ENCODE results near the gene PHLPP1.

PHLPP1 gene

GRCh38 chr18:63016270-63016669 is 300.9 kb downstream of the PHLPP1 start:
- Histone ChIP-seq H3K27me3 (ENCODE audit: control insufficient read depth in 5 of 5, insufficient read depth in 4 of 5, low read length in 5 of 5) (peaks cover 0 to 3% (median 0%) of the 10 kb centered on the region in 5 donors), H3K36me3 (ENCODE audit: control insufficient read depth in 5 of 5, insufficient read depth in 5 of 5, low read length in 5 of 5) (no peaks in the 10 kb centered on the region), H3K9ac (ENCODE audit: low read length in 5 of 5) (no peak overlapping the region), H3K4me3 (ENCODE audit: low read depth in 1 of 5, low read length in 5 of 5) (no peak overlapping the region), H3K9me3 (ENCODE audit: control insufficient read depth in 5 of 5, low read length in 5 of 5) (peaks cover 0 to 8% (median 5%) of the 10 kb centered on the region in 5 donors), H3K27ac (ENCODE audit: low read depth, low read length) (no peak overlapping the region), H3K4me1 (ENCODE audit: control insufficient read depth in 5 of 5, insufficient read depth in 5 of 5, low read length in 5 of 5) (peaks cover 0 to 2% (median 0%) of the 10 kb centered on the region in 5 donors)

DNA sequence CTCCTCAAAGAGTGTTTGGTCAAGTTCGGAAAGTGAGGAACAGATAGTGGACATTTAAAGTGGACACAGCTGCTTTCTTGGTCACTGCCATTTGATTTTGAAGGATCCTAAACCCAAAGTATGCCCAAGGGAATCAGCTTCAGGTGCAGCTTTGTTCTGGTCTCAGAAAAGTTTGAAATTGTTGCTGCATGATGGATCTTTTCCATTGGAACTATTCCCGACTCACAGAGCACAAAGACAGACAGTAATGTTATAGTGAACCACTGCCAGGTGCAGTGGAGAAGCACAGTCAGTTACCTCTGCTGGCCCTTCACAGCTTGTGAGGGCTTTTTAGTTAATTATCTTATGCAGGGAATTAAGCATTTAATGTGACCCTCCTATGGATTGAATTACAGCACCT is 301.7 kb downstream of the PHLPP1 start:
- H3K9ac ChIP-seq (ENCODE audit: low read length in 5 of 5): no peak overlapping the region
- no peak overlapping the region for H3K4me3 ChIP-seq (ENCODE audit: low read depth in 1 of 5, low read length in 5 of 5)
- no peak overlapping the region for H3K27ac ChIP-seq (ENCODE audit: low read depth, low read length)
- H3K27me3 ChIP-seq (ENCODE audit: control insufficient read depth in 5 of 5, insufficient read depth in 4 of 5, low read length in 5 of 5): peaks cover 0 to 3% (median 0%) of the 10 kb centered on the region in 5 donors
- H3K9me3 ChIP-seq (ENCODE audit: control insufficient read depth in 5 of 5, low read length in 5 of 5): peaks cover 0 to 8% (median 5%) of the 10 kb centered on the region in 5 donors
- H3K4me1 ChIP-seq (ENCODE audit: control insufficient read depth in 5 of 5, insufficient read depth in 5 of 5, low read length in 5 of 5): peaks cover 0 to 2% (median 0%) of the 10 kb centered on the region in 5 donors
- no peaks in the 10 kb centered on the region for H3K36me3 ChIP-seq (ENCODE audit: control insufficient read depth in 5 of 5, insufficient read depth in 5 of 5, low read length in 5 of 5)

DNA sequence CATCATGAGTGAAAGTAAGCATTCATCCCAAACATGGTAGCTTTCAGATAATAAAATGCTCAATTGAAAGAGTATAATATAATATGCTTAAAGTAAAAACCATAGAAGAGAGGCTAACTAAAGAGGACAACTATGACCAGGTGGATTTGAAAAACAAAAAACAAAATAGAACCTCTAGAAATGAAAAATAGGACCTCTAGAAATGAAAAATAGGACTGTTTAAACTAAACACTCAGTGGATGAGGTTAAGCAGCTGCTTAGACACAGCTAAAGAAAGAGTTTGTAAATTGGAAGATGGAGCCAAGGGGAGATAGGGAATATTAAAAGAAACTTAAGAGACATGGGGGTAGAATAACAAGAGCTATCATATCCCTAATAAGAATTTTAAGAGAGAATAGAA is 302.6 kb downstream of the PHLPP1 start:
- no peak overlapping the region for H3K27ac ChIP-seq (ENCODE audit: low read depth, low read length)
- no peak overlapping the region for H3K9ac ChIP-seq (ENCODE audit: low read length in 5 of 5)
- H3K4me1 ChIP-seq (ENCODE audit: control insufficient read depth in 5 of 5, insufficient read depth in 5 of 5, low read length in 5 of 5): peaks cover 0 to 2% (median 0%) of the 10 kb centered on the region in 5 donors
- H3K4me3 ChIP-seq (ENCODE audit: low read depth in 1 of 5, low read length in 5 of 5): no peak overlapping the region
- peaks cover 0 to 8% (median 5%) of the 10 kb centered on the region in 5 donors for H3K9me3 ChIP-seq (ENCODE audit: control insufficient read depth in 5 of 5, low read length in 5 of 5)
- H3K27me3 ChIP-seq (ENCODE audit: control insufficient read depth in 5 of 5, insufficient read depth in 4 of 5, low read length in 5 of 5): peaks cover 0 to 3% (median 0%) of the 10 kb centered on the region in 5 donors
- H3K36me3 ChIP-seq (ENCODE audit: control insufficient read depth in 5 of 5, insufficient read depth in 5 of 5, low read length in 5 of 5): no peaks in the 10 kb centered on the region

DNA sequence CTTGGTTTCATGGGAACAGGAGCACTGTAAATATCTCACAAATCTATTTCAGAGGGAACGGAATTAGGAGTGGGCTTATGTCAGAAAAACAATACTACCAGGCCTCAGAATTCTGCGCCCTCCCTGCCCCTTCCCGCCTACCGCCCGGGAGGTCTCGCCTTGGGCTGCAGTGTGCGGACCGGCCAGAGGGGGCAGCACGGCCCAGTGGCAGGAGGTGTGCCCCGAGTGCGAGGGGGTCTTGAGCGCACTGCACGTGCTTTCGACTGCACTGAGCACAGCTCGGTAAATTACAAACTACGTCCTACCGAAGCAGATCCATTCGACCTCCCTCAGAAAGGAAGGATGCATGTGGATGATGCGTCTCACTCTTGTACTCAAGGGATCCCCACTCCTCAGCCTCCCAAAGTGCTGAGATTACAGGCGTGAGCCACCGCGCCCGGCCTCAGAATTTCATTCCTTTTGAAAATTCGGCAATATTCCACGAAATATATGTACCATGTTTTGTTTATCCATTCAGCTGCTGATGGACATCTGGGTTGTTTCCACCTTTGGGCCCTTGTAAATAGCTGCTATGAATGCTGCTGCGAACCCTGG is 307.2 kb downstream of the PHLPP1 start:
- H3K27ac ChIP-seq (ENCODE audit: low read depth, low read length): no peak overlapping the region
- peaks cover 0 to 8% (median 5%) of the 10 kb centered on the region in 5 donors for H3K9me3 ChIP-seq (ENCODE audit: control insufficient read depth in 5 of 5, low read length in 5 of 5)

GRCh38 chr18:63025251-63026090 is 310.1 kb downstream of the PHLPP1 start:
- no peak overlapping the region for H3K9ac ChIP-seq (ENCODE audit: low read length in 5 of 5)

More for the DNA sequence above, 307.2 kb downstream of the PHLPP1 start:
- Histone ChIP-seq H3K36me3 (ENCODE audit: control insufficient read depth in 5 of 5, insufficient read depth in 5 of 5, low read length in 5 of 5) (no peaks in the 10 kb centered on the region), H3K27me3 (ENCODE audit: control insufficient read depth in 5 of 5, insufficient read depth in 4 of 5, low read length in 5 of 5) (no peaks in the 10 kb centered on the region), H3K4me3 (ENCODE audit: low read depth in 1 of 5, low read length in 5 of 5) (no peak overlapping the region), H3K4me1 (ENCODE audit: control insufficient read depth in 5 of 5, insufficient read depth in 5 of 5, low read length in 5 of 5) (no peaks in the 10 kb centered on the region), H3K9ac (ENCODE audit: low read length in 5 of 5) (no peak overlapping the region)

DNA sequence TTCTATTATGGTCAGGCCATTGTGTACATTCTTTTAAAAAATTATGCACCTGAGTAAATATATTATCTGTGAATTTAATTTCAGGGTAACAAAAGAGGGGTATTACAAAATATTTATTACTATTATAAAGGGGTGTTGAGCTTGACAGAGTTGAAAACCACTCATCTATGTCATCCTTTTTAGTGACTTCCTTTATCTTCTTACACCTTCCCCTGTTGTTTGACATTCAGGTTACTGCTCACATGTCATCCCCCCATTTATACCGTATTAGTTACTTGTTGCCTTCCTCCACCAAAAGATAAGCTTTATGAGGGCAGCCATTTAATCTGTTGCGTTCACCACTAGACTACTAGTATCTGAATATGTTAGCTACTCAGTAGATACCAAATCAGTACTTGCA is 313.0 kb downstream of the PHLPP1 start:
- Histone ChIP-seq H3K36me3 (ENCODE audit: control insufficient read depth in 5 of 5, insufficient read depth in 5 of 5, low read length in 5 of 5) (no peaks in the 10 kb centered on the region), H3K9ac (ENCODE audit: low read length in 5 of 5) (no peak overlapping the region)

More at GRCh38 chr18:63025251-63026090, 310.1 kb downstream of the PHLPP1 start:
- Histone ChIP-seq H3K27me3 (ENCODE audit: control insufficient read depth in 5 of 5, insufficient read depth in 4 of 5, low read length in 5 of 5) (no peaks in the 10 kb centered on the region), H3K4me3 (ENCODE audit: low read depth in 1 of 5, low read length in 5 of 5) (no peak overlapping the region), H3K9me3 (ENCODE audit: control insufficient read depth in 5 of 5, low read length in 5 of 5) (no peaks in the 10 kb centered on the region), H3K36me3 (ENCODE audit: control insufficient read depth in 5 of 5, insufficient read depth in 5 of 5, low read length in 5 of 5) (no peaks in the 10 kb centered on the region), H3K27ac (ENCODE audit: low read depth, low read length) (no peak overlapping the region), H3K4me1 (ENCODE audit: control insufficient read depth in 5 of 5, insufficient read depth in 5 of 5, low read length in 5 of 5) (no peaks in the 10 kb centered on the region)

More for the DNA sequence above, 313.0 kb downstream of the PHLPP1 start:
- Histone ChIP-seq H3K27ac (ENCODE audit: low read depth, low read length) (no peak overlapping the region), H3K4me1 (ENCODE audit: control insufficient read depth in 5 of 5, insufficient read depth in 5 of 5, low read length in 5 of 5) (no peaks in the 10 kb centered on the region), H3K4me3 (ENCODE audit: low read depth in 1 of 5, low read length in 5 of 5) (no peak overlapping the region), H3K9me3 (ENCODE audit: control insufficient read depth in 5 of 5, low read length in 5 of 5) (no peaks in the 10 kb centered on the region), H3K27me3 (ENCODE audit: control insufficient read depth in 5 of 5, insufficient read depth in 4 of 5, low read length in 5 of 5) (no peaks in the 10 kb centered on the region)

Measured in subcutaneous abdominal adipose tissue (tissue), 5 donors.